COLO829 (cell line): Measurements from ENCODE around the gene HCRTR1.
"Not testable (repeated sequence)": the region's sequence is repeated elsewhere in the genome, so short reads cannot be mapped to it uniquely, and the experiment has no call there.

Source experiments
- DNase-seq: peaks from one replicate; pipeline ENCODE4 v3.0.0; 2012; ENCODE audit warnings: low spot score

HCRTR1 gene

GRCh38 chr1:31581821-31582810 lies 35.4 kb upstream of the HCRTR1 start:
- DNase-seq, result no peak

GRCh38 chr1:31583082-31583994 lies 34.2 kb upstream of the HCRTR1 start:
- no peak for DNase-seq

GRCh38 chr1:31583995-31584868 lies 33.3 kb upstream of the HCRTR1 start:
- DNase-seq, result peak; percentile 28

GRCh38 chr1:31584869-31585735 lies 32.4 kb upstream of the HCRTR1 start:
- no peak for DNase-seq

GRCh38 chr1:31585736-31586365 lies 31.6 kb upstream of the HCRTR1 start:
- DNase-seq, result no peak

- DNase-seq, result no peak
Observed at GRCh38 chr1:31586376-31587327, 30.8 kb upstream of the HCRTR1 start.

- not testable (repeated sequence) for DNase-seq
Observed at GRCh38 chr1:31587328-31587699, 30.2 kb upstream of the HCRTR1 start.

GRCh38 chr1:31587720-31588423 lies 29.6 kb upstream of the HCRTR1 start:
- peak; percentile 32 for DNase-seq

GRCh38 chr1:31588751-31589515 lies 28.6 kb upstream of the HCRTR1 start:
- DNase-seq, result no peak

- DNase-seq, result no peak
Observed at GRCh38 chr1:31591425-31592093, 25.9 kb upstream of the HCRTR1 start.

- no peak for DNase-seq
Observed at GRCh38 chr1:31592132-31592531, 25.4 kb upstream of the HCRTR1 start.

GRCh38 chr1:31593136-31593665 lies 24.3 kb upstream of the HCRTR1 start:
- DNase-seq, result no peak

- peak; percentile 37 for DNase-seq
Observed at GRCh38 chr1:31593770-31594632, 23.5 kb upstream of the HCRTR1 start.

GRCh38 chr1:31595836-31596736 lies 21.4 kb upstream of the HCRTR1 start:
- DNase-seq, result no peak

- DNase-seq, result no peak
Observed at GRCh38 chr1:31596737-31597097, 20.8 kb upstream of the HCRTR1 start.
